HG03139 (cell line): ENCODE data around the gene CD46.

ENCODE experiments used
- ATAC-seq: cut with Tn5 transposase; IDR thresholded peaks from one replicate; pipeline ENCODE4 v1.9.1; 2021; ENCODE audit not compliant: unreplicated experiment

CD46 gene

GRCh38 chr1:207827488-207827830, 75.6 kb downstream of the CD46 start:
- ATAC-seq, result no peak

GRCh38 chr1:207828046-207828445, 76.2 kb downstream of the CD46 start:
- no peak for ATAC-seq

- ATAC-seq, result peak; percentile 23
These were observed 76.8 kb downstream of the CD46 start for GRCh38 chr1:207828485-207829158.

GRCh38 chr1:207829576-207829975, 77.7 kb downstream of the CD46 start:
- ATAC-seq, result no peak

GRCh38 chr1:207830788-207831187, 78.9 kb downstream of the CD46 start:
- ATAC-seq, result no peak

GRCh38 chr1:207831517-207832327, 79.9 kb downstream of the CD46 start:
- ATAC-seq, result peak; percentile 86

GRCh38 chr1:207832796-207833195, 80.9 kb downstream of the CD46 start:
- no peak for ATAC-seq

GRCh38 chr1:207833381-207833780, 81.5 kb downstream of the CD46 start:
- ATAC-seq, result no peak

GRCh38 chr1:207833956-207834660, 82.3 kb downstream of the CD46 start:
- ATAC-seq, result no peak

GRCh38 chr1:207835958-207836357, 84.1 kb downstream of the CD46 start:
- ATAC-seq, result no peak

- no peak for ATAC-seq
These were observed 84.9 kb downstream of the CD46 start for GRCh38 chr1:207836591-207837347.

GRCh38 chr1:207837673-207838072, 85.8 kb downstream of the CD46 start:
- no peak for ATAC-seq

GRCh38 chr1:207838156-207839082, 86.6 kb downstream of the CD46 start:
- no peak for ATAC-seq

GRCh38 chr1:207839083-207839413, 87.2 kb downstream of the CD46 start:
- no peak for ATAC-seq

- ATAC-seq, result no peak
These were observed 88.5 kb downstream of the CD46 start for GRCh38 chr1:207840380-207840779.

GRCh38 chr1:207841293-207841692, 89.4 kb downstream of the CD46 start:
- ATAC-seq, result no peak

- ATAC-seq, result no peak
These were observed 90.0 kb downstream of the CD46 start for GRCh38 chr1:207841901-207842300.

- ATAC-seq, result no peak
These were observed 90.7 kb downstream of the CD46 start for GRCh38 chr1:207842506-207842905.

GRCh38 chr1:207844371-207844770, 92.5 kb downstream of the CD46 start:
- no peak for ATAC-seq
